ENCODE results near the gene NLGN1.

Gene NLGN1

GRCh38 chr3:174020156-174020555, 622.6 kb downstream of the NLGN1 start:
- TF ChIP-seq SIN3A (IDR thresholded peaks at IDR 0.05; ENCODE audit: borderline replicate concordance, insufficient read depth, low read length) = no peak
- TF ChIP-seq POLR2AphosphoS5 (IDR thresholded peaks at IDR 0.05; ENCODE audit: low read depth, low read length) = no peak

DNA sequence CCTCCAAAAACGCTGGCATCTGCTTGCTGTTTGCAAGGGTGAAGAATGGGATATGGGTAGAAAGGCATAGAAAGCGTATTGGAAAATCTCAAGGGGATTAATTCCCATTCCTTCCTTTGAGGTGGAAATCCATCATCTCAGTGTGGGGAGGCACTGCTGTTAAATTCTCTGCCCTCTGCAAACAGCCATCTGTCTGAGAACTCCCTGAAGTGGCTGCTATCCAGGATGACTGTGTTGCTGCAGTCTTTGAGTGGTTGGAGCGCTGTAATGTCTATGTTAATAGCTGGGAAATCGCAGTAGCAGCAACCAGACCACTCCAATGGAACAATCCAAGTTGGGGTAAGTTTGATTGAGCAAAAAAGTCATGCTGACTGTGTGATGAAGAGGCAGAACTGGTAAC, 625.9 kb downstream of the NLGN1 start:
- TF ChIP-seq POLR2AphosphoS5 (IDR thresholded peaks at IDR 0.05; ENCODE audit: low read depth, low read length) (no peak), SIN3A (IDR thresholded peaks at IDR 0.05; ENCODE audit: borderline replicate concordance, insufficient read depth, low read length) (no peak), FOXP2 (optimal IDR thresholded peaks at IDR 0.05; ENCODE audit: borderline replicate concordance, extremely low read depth, extremely low read length, insufficient read depth) (no peak), TAF1 (IDR thresholded peaks at IDR 0.05; ENCODE audit: borderline replicate concordance, insufficient read depth, low read length) (no peak)
- TF ChIP-seq, protein P1, sequence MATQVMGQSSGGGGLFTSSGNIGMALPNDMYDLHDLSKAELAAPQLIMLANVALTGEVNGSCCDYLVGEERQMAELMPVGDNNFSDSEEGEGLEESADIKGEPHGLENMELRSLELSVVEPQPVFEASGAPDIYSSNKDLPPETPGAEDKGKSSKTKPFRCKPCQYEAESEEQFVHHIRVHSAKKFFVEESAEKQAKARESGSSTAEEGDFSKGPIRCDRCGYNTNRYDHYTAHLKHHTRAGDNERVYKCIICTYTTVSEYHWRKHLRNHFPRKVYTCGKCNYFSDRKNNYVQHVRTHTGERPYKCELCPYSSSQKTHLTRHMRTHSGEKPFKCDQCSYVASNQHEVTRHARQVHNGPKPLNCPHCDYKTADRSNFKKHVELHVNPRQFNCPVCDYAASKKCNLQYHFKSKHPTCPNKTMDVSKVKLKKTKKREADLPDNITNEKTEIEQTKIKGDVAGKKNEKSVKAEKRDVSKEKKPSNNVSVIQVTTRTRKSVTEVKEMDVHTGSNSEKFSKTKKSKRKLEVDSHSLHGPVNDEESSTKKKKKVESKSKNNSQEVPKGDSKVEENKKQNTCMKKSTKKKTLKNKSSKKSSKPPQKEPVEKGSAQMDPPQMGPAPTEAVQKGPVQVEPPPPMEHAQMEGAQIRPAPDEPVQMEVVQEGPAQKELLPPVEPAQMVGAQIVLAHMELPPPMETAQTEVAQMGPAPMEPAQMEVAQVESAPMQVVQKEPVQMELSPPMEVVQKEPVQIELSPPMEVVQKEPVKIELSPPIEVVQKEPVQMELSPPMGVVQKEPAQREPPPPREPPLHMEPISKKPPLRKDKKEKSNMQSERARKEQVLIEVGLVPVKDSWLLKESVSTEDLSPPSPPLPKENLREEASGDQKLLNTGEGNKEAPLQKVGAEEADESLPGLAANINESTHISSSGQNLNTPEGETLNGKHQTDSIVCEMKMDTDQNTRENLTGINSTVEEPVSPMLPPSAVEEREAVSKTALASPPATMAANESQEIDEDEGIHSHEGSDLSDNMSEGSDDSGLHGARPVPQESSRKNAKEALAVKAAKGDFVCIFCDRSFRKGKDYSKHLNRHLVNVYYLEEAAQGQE (IDR thresholded peaks at IDR 0.05; ENCODE audit: insufficient read depth in 1 of 2, low read depth in 2 of 2, low read length in 2 of 2) = no peak

DNA sequence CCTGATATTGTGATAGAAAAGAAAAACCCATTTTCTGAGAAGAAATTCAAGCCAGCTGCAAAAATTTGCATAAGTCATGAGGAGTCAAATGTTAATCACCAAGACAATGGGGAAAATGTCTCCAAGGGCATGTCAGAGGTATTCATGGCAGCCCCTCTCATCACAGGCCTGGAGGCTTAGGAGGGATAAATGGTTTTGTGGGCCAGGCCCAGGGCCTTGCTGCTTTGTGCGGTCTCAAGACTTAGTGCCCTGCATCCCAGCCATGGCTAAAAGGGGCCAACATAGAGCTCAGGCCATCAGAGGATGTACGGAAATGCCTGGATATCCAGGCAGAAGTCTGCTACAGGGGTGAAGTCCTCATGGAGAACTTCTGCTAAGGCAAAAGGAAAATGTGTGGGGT, 631.1 kb downstream of the NLGN1 start:
- no peak for TF ChIP-seq FOXP2 (optimal IDR thresholded peaks at IDR 0.05; ENCODE audit: borderline replicate concordance, extremely low read depth, extremely low read length, insufficient read depth)
- no peak for TF ChIP-seq SIN3A (IDR thresholded peaks at IDR 0.05; ENCODE audit: borderline replicate concordance, insufficient read depth, low read length)
- TF ChIP-seq, protein P1 (IDR thresholded peaks at IDR 0.05; ENCODE audit: insufficient read depth in 1 of 2, low read depth in 2 of 2, low read length in 2 of 2) = no peak
- no peak for TF ChIP-seq TAF1 (IDR thresholded peaks at IDR 0.05; ENCODE audit: borderline replicate concordance, insufficient read depth, low read length)

DNA sequence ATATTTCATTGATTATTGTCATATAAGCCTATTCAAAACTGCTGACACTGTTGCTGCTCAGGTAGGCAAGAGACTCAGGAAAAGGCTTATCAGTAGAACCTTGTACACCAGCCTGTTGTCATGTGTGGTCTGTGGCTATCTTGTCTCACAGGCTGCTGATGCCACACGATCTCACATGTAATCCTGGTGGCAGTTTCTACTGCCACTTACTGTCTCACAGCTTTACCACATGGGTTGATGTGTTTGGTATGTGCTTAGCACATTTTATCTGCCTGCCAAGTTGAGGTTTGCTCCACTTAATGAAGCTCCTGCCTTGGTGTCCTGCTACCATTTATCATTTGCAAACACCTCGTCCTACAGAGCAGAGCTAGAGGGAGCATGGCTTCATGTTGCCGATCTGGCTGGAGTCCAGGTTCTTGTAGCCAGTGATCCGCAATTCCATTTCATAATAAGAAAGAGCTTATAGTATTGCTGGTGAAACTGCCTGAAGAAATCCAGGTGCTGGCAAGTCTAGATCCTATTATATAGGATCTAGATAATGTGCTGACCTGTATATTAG, 637.9 kb downstream of the NLGN1 start:
- TF ChIP-seq TAF1 (IDR thresholded peaks at IDR 0.05; ENCODE audit: borderline replicate concordance, insufficient read depth, low read length) (no peak), FOXP2 (optimal IDR thresholded peaks at IDR 0.05; ENCODE audit: borderline replicate concordance, extremely low read depth, extremely low read length, insufficient read depth) (no peak), POLR2AphosphoS5 (IDR thresholded peaks at IDR 0.05; ENCODE audit: low read depth, low read length) (no peak), SIN3A (IDR thresholded peaks at IDR 0.05; ENCODE audit: borderline replicate concordance, insufficient read depth, low read length) (no peak)
- TF ChIP-seq, protein P1 (IDR thresholded peaks at IDR 0.05; ENCODE audit: insufficient read depth in 1 of 2, low read depth in 2 of 2, low read length in 2 of 2) = no peak

GRCh38 chr3:174046311-174046710, 648.8 kb downstream of the NLGN1 start:
- no peak for TF ChIP-seq FOXP2 (optimal IDR thresholded peaks at IDR 0.05; ENCODE audit: borderline replicate concordance, extremely low read depth, extremely low read length, insufficient read depth)
- no peak for TF ChIP-seq SIN3A (IDR thresholded peaks at IDR 0.05; ENCODE audit: borderline replicate concordance, insufficient read depth, low read length)
- no peak for TF ChIP-seq POLR2AphosphoS5 (IDR thresholded peaks at IDR 0.05; ENCODE audit: low read depth, low read length)
- TF ChIP-seq TAF1 (IDR thresholded peaks at IDR 0.05; ENCODE audit: borderline replicate concordance, insufficient read depth, low read length) = no peak
- TF ChIP-seq, protein P1 (IDR thresholded peaks at IDR 0.05; ENCODE audit: insufficient read depth in 1 of 2, low read depth in 2 of 2, low read length in 2 of 2) = no peak
